Measurements from ENCODE around the gene HNRNPA1.
"Not testable (repeated sequence)": the region's sequence is repeated elsewhere in the genome, so short reads cannot be mapped to it uniquely, and the experiment has no call there.

HNRNPA1 gene

DNA sequence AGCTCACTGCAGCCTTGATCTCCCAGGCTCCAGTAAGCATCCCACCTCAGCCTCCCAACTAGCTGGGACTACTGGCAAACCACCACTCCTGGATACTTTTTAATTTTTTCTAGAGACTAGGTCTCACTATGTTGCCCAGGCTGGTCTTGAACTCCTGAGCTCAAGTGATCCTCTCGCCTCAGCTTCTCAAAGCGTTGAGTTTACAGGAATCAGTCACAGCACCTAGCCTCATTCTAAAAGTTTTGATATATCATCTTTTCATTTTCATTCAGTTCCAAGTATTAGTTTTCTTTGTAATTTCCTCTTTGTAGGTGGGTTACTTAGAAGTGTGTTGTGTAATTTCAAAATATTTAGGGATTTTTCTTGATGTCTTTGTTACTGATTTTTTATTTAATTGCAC lies 10.2 kb upstream of the HNRNPA1 start:
- H3K9ac ChIP-seq = no peak overlapping the region
- H3K27ac ChIP-seq = no peak overlapping the region
- H3K9me3 ChIP-seq = no peaks in the 10 kb centered on the region
- H3K4me2 ChIP-seq = no peak overlapping the region
- peaks cover 79% of the 10 kb centered on the region for H3K36me3 ChIP-seq
- no peak for TF ChIP-seq Cebpa-rat (IDR thresholded peaks at IDR 0.05)
- no peak overlapping the region for H3K4me3 ChIP-seq
- H3K27me3 ChIP-seq = no peaks in the 10 kb centered on the region
- peaks cover 8% of the 10 kb centered on the region for H3K4me1 ChIP-seq
- H4K20me1 ChIP-seq = peaks cover 38% of the 10 kb centered on the region

DNA sequence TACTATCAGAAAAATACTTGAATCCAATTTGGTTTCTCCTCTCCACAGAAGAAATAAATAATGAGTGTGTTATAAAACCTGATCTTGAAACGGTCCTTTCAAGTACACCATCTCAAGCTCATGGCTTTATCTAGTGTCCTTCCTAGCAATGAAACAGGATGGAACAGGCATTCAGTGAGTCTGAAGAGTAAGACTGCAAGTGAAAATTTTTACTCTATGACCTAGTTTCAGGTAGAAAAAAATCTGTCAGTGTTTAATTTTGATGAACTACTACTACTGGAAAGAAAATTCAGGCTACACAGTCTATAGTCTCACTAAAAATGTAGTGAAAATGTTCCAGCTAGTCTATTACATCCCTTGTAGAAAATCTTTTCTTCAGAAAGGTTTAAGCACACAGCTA lies 8.3 kb upstream of the HNRNPA1 start:
- peaks cover 83% of the 10 kb centered on the region for H3K36me3 ChIP-seq
- H3K4me2 ChIP-seq = no peak overlapping the region
- H3K9ac ChIP-seq = no peak overlapping the region
- H4K20me1 ChIP-seq = peaks cover 36% of the 10 kb centered on the region
- H3K4me3 ChIP-seq = no peak overlapping the region
- no peak for TF ChIP-seq Cebpa-rat (IDR thresholded peaks at IDR 0.05)
- no peaks in the 10 kb centered on the region for H3K27me3 ChIP-seq
- H3K9me3 ChIP-seq = no peaks in the 10 kb centered on the region
- no peak overlapping the region for H3K27ac ChIP-seq
- peaks cover 27% of the 10 kb centered on the region for H3K4me1 ChIP-seq

DNA sequence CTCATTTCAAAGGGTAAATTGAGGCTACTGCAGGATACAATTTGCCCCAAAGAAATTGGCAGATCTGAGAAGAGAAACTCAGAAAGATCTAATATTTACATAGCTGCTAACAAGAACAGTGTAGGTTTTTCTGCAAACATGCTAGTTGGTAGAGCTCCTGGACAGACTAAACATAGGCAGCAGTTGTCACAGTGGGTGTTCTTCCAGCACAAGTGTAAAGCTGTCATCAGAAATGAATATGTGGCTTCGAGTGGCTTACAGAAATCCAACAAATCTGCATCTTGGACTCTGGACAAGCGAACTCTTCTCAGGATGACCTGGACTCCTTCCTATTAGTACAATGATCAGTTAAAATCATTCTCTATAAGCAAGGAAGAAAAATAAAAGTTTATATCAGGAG lies 6.5 kb upstream of the HNRNPA1 start:
- Histone ChIP-seq H3K27ac (no peak overlapping the region), H3K9ac (no peak overlapping the region), H3K36me3 (peaks cover 69% of the 10 kb centered on the region), H3K4me3 (no peak overlapping the region), H3K4me2 (no peak overlapping the region), H3K4me1 (peaks cover 42% of the 10 kb centered on the region), H3K27me3 (no peaks in the 10 kb centered on the region), H4K20me1 (peaks cover 42% of the 10 kb centered on the region), H3K9me3 (no peaks in the 10 kb centered on the region)
- TF ChIP-seq Cebpa-rat (IDR thresholded peaks at IDR 0.05) = no peak

DNA sequence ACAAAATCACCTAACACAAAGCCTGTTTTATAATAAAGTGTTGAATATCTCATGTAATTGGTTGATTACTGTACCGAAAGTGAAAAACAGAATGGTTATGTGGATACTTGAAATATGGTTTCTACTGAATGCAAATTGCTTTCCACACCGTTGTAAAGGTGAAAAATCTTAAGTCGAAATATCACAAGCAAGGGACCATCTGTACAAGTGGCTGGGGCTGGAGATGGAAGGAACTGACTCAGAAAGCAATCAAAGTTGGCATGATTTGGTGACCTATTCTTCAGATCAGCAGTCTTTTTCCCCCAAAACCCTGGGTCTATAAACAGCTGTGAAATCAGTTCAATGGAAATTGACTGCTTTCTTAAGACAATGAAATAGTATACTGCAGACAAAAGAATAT lies 4.2 kb upstream of the HNRNPA1 start:
- Histone ChIP-seq H3K27me3 (no peaks in the 10 kb centered on the region), H3K36me3 (peaks cover 55% of the 10 kb centered on the region), H3K9me3 (no peaks in the 10 kb centered on the region), H3K27ac (no peak overlapping the region), H3K4me1 (peaks cover 42% of the 10 kb centered on the region), H4K20me1 (peaks cover 46% of the 10 kb centered on the region), H3K4me3 (no peak overlapping the region), H3K4me2 (peak overlapping the region; percentile 94; the same call in 1 of the 2 replicates), H3K9ac (peak overlapping the region; percentile 27; the same call in 1 of the 2 replicates)
- TF ChIP-seq Cebpa-rat (IDR thresholded peaks at IDR 0.05) = no peak

DNA sequence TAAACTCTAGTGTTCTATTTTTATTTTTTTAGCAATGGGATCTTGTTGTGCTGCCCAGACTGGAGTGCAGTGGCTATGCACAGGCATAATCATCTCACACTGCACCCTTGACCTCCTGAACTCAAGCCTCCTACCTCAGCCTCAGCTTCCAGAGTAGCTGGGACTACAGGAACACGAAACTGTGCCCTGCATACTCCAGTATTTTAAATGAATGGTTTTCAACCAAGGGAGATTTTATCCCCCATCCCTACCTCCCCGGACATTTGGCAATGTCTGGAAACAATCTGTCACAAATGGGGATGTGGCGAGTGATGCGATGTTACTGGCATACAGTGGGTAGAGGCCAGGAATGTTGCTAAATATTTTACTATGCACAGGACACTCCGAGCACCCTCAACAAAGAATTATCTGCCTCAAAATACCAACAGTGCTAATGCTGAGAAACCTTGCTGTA lies 2.7 kb upstream of the HNRNPA1 start:
- Histone ChIP-seq H3K9me3 (no peaks in the 10 kb centered on the region), H3K4me1 (peaks cover 47% of the 10 kb centered on the region), H3K27ac (peak overlapping the region; percentile 98), H3K9ac (peak overlapping the region; percentile 98), H3K27me3 (no peaks in the 10 kb centered on the region), H3K4me3 (peak overlapping the region; percentile 83), H3K4me2 (peak overlapping the region; percentile 94), H3K36me3 (peaks cover 57% of the 10 kb centered on the region), H4K20me1 (peaks cover 61% of the 10 kb centered on the region)
- TF ChIP-seq Cebpa-rat (IDR thresholded peaks at IDR 0.05) = no peak

DNA sequence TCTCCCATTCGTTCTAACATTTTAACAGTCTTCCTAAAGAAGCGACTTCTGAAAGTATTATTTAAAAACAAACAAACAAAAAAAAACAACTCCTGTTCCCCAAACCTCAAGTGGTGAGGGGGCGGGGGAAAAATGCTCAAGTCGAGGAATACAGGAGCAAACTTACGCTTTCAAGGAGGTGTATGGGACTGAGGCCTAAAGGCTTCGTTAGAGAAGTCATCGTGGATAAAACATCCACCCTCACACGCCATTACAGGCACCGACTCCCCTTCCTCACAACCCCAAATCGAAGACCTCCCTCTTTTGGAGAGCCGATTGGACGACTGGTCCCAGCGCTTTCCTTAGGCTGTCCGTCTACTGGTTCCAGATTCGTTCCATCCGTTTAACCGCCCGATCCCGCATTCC lies 1.3 kb upstream of the HNRNPA1 start:
- Histone ChIP-seq H3K4me3 (peak overlapping the region; percentile 83), H3K9ac (peak overlapping the region; percentile 98), H3K27me3 (no peaks in the 10 kb centered on the region), H3K9me3 (no peaks in the 10 kb centered on the region), H4K20me1 (peaks cover 67% of the 10 kb centered on the region), H3K27ac (peak overlapping the region; percentile 98), H3K4me2 (peak overlapping the region; percentile 94), H3K4me1 (peaks cover 61% of the 10 kb centered on the region), H3K36me3 (peaks cover 57% of the 10 kb centered on the region)
- TF ChIP-seq Cebpa-rat (IDR thresholded peaks at IDR 0.05) = no peak

DNA sequence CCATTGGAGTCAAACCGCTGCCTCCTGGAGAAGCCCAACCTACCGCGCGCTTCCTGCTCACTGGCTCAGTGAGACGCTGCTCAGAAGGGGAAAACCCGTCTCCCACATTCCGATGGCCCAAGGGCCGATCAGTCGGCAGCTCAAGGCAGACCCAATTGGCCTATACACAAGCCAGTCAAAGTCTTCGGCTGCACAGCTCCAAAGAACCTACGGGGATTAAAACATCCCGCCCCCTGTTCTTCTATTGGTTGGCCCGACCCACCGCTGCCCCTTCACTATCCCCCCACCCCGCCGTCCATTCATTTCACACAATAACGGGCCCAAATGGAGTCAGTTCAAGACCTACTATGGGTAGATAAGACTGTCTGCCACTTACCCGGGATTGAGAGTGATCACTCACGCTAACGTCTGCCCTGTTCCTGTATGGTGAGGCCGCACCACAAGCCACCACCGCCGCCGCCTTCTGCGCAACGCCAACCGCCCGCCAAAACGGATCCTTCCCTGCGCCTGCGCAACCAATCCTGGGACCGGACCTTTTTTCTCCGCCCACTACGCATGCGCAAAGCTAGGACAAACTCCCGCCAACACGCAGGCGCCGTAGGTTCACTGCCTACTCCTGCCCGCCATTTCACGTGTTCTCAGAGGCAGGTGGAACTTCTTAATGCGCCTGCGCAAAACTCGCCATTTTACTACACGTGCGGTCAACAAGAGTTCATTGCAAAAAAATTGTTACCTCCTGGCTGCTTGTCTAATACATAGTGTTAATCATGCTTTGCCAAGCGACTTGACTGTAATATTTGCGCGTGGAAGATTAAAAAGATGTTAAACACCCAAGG lies 676 bp upstream of the HNRNPA1 start, which contains the start of gene CBX5:
CBX5 (minus strand) TSS at position 491 of the 836 bp plus-strand sequence. CDS start 22,472 bp downstream, outside the sequence.
- peaks cover 60% of the 10 kb centered on the region for H3K36me3 ChIP-seq

DNA sequence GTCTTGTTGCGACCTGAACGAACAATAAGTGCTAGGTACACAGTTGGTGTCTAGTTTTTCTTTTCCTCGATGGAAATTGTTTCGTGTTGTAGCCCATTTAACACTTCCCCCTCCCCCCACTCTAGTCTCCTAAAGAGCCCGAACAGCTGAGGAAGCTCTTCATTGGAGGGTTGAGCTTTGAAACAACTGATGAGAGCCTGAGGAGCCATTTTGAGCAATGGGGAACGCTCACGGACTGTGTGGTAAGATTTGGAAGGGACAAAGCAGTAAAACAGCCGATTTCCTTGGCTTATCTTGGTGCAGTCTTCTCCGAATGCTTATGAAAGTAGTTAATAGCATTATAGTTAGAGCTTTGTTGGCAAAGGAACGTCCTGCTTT lies 724 bp downstream of the HNRNPA1 start:
- H3K4me1 ChIP-seq = peaks cover 59% of the 10 kb centered on the region
- H3K27me3 ChIP-seq, H3K9me3 ChIP-seq: not testable (repeated sequence)
- H3K4me3 ChIP-seq = peak overlapping the region; percentile 83
- H3K4me2 ChIP-seq = peak overlapping the region; percentile 99
- H4K20me1 ChIP-seq = peaks cover 74% of the 10 kb centered on the region
- H3K27ac ChIP-seq = peak overlapping the region; percentile 98
- peaks cover 60% of the 10 kb centered on the region for H3K36me3 ChIP-seq
- H3K9ac ChIP-seq = peak overlapping the region; percentile 98

More for the DNA sequence above, 676 bp upstream of the HNRNPA1 start, which contains the start of gene CBX5:
- H3K4me2 ChIP-seq = peak within 1 kb of the TSS; percentile 99
- H3K9me3 ChIP-seq = no peaks in the 10 kb centered on the region
- H3K27ac ChIP-seq = peak within 1 kb of the TSS; percentile 98
- H4K20me1 ChIP-seq = peaks cover 67% of the 10 kb centered on the region
- peak within 1 kb of the TSS; percentile 98 for H3K9ac ChIP-seq
- H3K27me3 ChIP-seq = no peaks in the 10 kb centered on the region
- no peak for TF ChIP-seq Cebpa-rat (IDR thresholded peaks at IDR 0.05)
- peaks cover 63% of the 10 kb centered on the region for H3K4me1 ChIP-seq
- peak within 1 kb of the TSS; percentile 83 for H3K4me3 ChIP-seq

DNA sequence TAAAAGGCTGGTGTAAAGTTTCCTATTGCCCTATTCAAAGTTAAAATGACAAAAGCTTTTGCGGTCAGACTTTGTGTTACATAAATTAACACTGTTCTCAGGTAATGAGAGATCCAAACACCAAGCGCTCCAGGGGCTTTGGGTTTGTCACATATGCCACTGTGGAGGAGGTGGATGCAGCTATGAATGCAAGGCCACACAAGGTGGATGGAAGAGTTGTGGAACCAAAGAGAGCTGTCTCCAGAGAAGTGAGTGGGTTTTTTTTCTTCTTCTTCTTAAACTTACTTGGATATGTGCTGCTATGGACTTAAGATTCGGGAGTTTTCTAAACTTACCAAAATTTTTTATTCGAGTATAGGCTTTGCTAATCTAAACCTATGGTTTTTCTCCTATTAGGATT lies 1.2 kb downstream of the HNRNPA1 start:
- H3K27me3 ChIP-seq, H3K9me3 ChIP-seq: not testable (repeated sequence)
- peaks cover 60% of the 10 kb centered on the region for H3K36me3 ChIP-seq
- H3K4me2 ChIP-seq = peak overlapping the region; percentile 99
- peak overlapping the region; percentile 98 for H3K9ac ChIP-seq
- H3K4me1 ChIP-seq = peaks cover 59% of the 10 kb centered on the region
- peaks cover 74% of the 10 kb centered on the region for H4K20me1 ChIP-seq
- H3K4me3 ChIP-seq = peak overlapping the region; percentile 83
- H3K27ac ChIP-seq = peak overlapping the region; percentile 98

DNA sequence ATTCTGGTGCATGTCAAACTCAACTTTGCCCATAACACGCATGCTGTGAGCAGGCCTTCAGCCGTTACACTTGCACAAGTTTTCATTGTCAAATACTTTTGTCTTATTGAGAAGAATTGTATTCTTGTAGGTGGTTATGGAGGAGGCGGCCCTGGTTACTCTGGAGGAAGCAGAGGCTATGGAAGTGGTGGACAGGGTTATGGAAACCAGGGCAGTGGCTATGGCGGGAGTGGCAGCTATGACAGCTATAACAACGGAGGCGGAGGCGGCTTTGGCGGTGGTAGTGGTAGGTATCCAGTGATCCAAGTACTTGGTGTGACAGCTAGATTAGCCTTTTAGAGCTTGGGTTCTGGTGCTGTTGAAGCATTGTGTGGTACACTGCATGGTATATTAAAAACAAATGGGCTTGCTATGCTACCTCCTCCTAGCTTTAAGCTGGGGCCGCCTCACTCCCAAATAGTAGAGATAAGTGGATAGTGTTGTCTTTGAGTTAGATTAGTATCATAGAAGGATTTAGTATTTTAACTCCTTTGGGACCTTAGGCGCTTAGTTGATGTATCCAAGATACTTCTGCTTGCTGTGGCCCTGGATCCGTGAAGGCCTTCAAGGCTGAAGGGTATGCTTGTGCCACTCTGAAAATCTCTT lies 2.5 kb downstream of the HNRNPA1 start:
- Histone ChIP-seq H3K36me3 (peaks cover 66% of the 10 kb centered on the region), H3K4me3 (peak overlapping the region; percentile 83), H4K20me1 (peaks cover 80% of the 10 kb centered on the region)

DNA sequence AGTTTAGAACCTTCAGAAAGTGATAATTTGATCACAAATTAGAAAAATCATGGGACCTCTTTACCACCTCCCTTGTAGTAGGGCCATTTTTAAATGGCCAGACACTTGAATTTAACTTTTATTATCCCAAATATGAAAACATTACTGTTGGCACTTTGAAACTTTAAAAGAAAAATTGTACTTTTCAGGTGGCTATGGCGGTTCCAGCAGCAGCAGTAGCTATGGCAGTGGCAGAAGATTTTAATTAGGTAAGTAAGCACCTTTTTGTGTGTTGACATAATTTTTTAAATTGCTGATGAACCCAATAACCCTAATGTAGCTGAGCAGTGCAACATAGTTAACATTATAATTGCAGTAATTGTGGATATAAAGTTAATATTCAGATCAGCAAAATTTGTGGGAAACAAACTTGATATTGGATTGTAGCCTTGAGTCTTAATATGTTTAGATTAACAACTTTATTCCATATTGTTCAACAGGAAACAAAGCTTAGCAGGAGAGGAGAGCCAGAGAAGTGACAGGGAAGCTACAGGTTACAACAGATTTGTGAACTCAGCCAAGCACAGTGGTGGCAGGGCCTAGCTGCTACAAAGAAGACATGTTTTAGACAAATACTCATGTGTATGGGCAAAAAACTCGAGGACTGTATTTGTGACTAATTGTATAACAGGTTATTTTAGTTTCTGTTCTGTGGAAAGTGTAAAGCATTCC lies 3.7 kb downstream of the HNRNPA1 start:
- H3K9ac ChIP-seq = peak overlapping the region; percentile 98
- H3K36me3 ChIP-seq = peaks cover 77% of the 10 kb centered on the region
- H3K4me2 ChIP-seq = peak overlapping the region; percentile 99
- H3K27ac ChIP-seq, H3K27me3 ChIP-seq, H3K9me3 ChIP-seq: not testable (repeated sequence)
- peak overlapping the region; percentile 83 for H3K4me3 ChIP-seq
- peaks cover 62% of the 10 kb centered on the region for H3K4me1 ChIP-seq
- H4K20me1 ChIP-seq = peaks cover 81% of the 10 kb centered on the region

More for the DNA sequence above, 2.5 kb downstream of the HNRNPA1 start:
- Histone ChIP-seq H3K9ac (peak overlapping the region; percentile 98), H3K9me3 (no peaks in the 10 kb centered on the region), H3K27me3 (no peaks in the 10 kb centered on the region), H3K4me2 (peak overlapping the region; percentile 99), H3K4me1 (peaks cover 58% of the 10 kb centered on the region), H3K27ac (peak overlapping the region; percentile 98; the same call in 1 of the 2 replicates)
- TF ChIP-seq Cebpa-rat (IDR thresholded peaks at IDR 0.05) = no peak

Data from BLaER1 (cell line).